GM23248 (cell line): ENCODE results near the gene AGMO. TPM values are rescaled to one million over a fixed set of nuclear protein-coding genes. Genes with fewer than 3 reads are reported as not detected.

Experiments used
- DNase-seq: peaks from one replicate; pipeline ENCODE4 v3.0.0-alpha.2; 2015
- H2AFZ ChIP-seq: fragments of 200-600 bp; sonication (generic); 2 replicates; pipeline ENCODE4 v1.6.1; 2016; ENCODE audit warnings: antibody characterized with exemption
- H3F3A ChIP-seq: fragments of 200-600 bp; sonication (generic); 2 replicates; pipeline ENCODE4 v1.6.1; 2016; ENCODE audit warnings: mild to moderate bottlenecking, antibody characterized with exemption, mixed run types; ENCODE audit not compliant: insufficient read depth
- H3K27ac ChIP-seq: fragments of 200-600 bp; sonication (generic); 2 replicates; pipeline ENCODE4 v1.5.1; 2016; ENCODE audit warnings: mild to moderate bottlenecking
- H3K27me3 ChIP-seq: fragments of 200-600 bp; sonication (generic); replicated peaks from 2 replicates; pipeline ENCODE4 v1.6.1; 2016; ENCODE audit warnings: mild to moderate bottlenecking; ENCODE audit not compliant: insufficient read depth
- H3K36me3 ChIP-seq: fragments of 200-600 bp; sonication (generic); 2 replicates; pipeline ENCODE4 v1.6.1; 2016; ENCODE audit warnings: low read depth, mild to moderate bottlenecking
- H3K4me1 ChIP-seq: fragments of 200-600 bp; sonication (generic); 2 replicates; pipeline ENCODE4 v1.6.1; 2016; ENCODE audit warnings: mild to moderate bottlenecking; ENCODE audit not compliant: insufficient read depth
- H3K4me2 ChIP-seq: fragments of 200-600 bp; sonication (generic); one replicate; pipeline ENCODE4 v1.6.1; 2016; ENCODE audit warnings: mild to moderate bottlenecking; ENCODE audit not compliant: unreplicated experiment
- H3K4me3 ChIP-seq: fragments of 200-600 bp; sonication (generic); 2 replicates; pipeline ENCODE4 v1.5.1; 2016; ENCODE audit warnings: mild to moderate bottlenecking
- H3K79me2 ChIP-seq: fragments of 200-600 bp; sonication (generic); 2 replicates; pipeline ENCODE4 v1.6.1; 2016; ENCODE audit warnings: mild to moderate bottlenecking; ENCODE audit not compliant: insufficient read depth
- H3K9ac ChIP-seq: fragments of 200-600 bp; sonication (generic); 2 replicates; pipeline ENCODE4 v1.6.1; 2016; ENCODE audit warnings: mild to moderate bottlenecking
- H3K9me2 ChIP-seq: fragments of 200-600 bp; sonication (generic); 2 replicates; pipeline ENCODE4 v1.6.1; 2016; ENCODE audit warnings: mixed run types, mild to moderate bottlenecking, moderate library complexity; ENCODE audit not compliant: insufficient read depth
- H3K9me3 ChIP-seq: fragments of 200-600 bp; sonication (generic); one replicate; pipeline ENCODE4 v1.6.1; 2017; ENCODE audit warnings: low read depth
- H4K20me1 ChIP-seq: fragments of 200-600 bp; sonication (generic); 2 replicates; pipeline ENCODE4 v1.6.0; 2016; ENCODE audit not compliant: insufficient read depth
- EZH2 ChIP-seq: fragments of 200-600 bp; sonication (generic); IDR thresholded peaks from 2 replicates; pipeline ENCODE4 v1.6.1; 2018; ENCODE audit warnings: antibody characterized with exemption, mild to moderate bottlenecking; ENCODE audit not compliant: insufficient read depth, poor library complexity, severe bottlenecking
- EZH2phosphoT487 ChIP-seq: fragments of 200-600 bp; sonication (generic); IDR thresholded peaks from 2 replicates; pipeline ENCODE4 v1.6.1; 2018; ENCODE audit warnings: antibody characterized with exemption, moderate library complexity, mild to moderate bottlenecking, low read depth; ENCODE audit not compliant: insufficient read depth
- WGBS, 2 experiments: methylation state at CpG; one replicate each; pipeline ENCODE4 v1.1.6; 2015 to 2017; ENCODE audit warnings: low lambda C conversion rate in 2 of 2, low coverage in 1 of 2; ENCODE audit errors: missing lambda C conversion rate in 2 of 2; 5-methylcytosine and 5-hydroxymethylcytosine counted together
- in situ Hi-C: fragments of 300-500 bp; cut with MboI; formaldehyde crosslinking; loops from 2 replicates; pipeline ENCODE4 v1.15.0; 2020
- polyA plus RNA-seq: library from polyadenylated mRNA; unstranded; fragments of >200 nt; fragmentation: Nextera tagmentation; extraction: Ambion mirVana; gene quantifications from 2 replicates; pipeline ENCODE4 v1.2.1, GENCODE V29; 2016
- total RNA-seq: library from RNA; depleted of rRNA; stranded (reverse); fragments of >200 nt; shearing (Covaris generic); gene quantifications from 2 replicates; pipeline ENCODE4 v1.2.3, GENCODE V29; 2014

The AGMO gene
- total and polyA plus RNA-seq, 2 experiments from 2014 or later: not detected

GRCh38 chr7:15358112-15358511, 203.7 kb downstream of the AGMO start:
- Histone ChIP-seq H3K4me1 (no peaks in the 10 kb centered on the region), H2AFZ (no peak overlapping the region), H3K27ac (no peak overlapping the region), H3K36me3 (no peaks in the 10 kb centered on the region), H3K9me3 (no peaks in the 10 kb centered on the region), H3F3A (peaks cover 4% of the 10 kb centered on the region; the same call in 1 of the 2 replicates), H3K4me2 (no peak overlapping the region), H3K9ac (no peak overlapping the region), H3K9me2 (no peaks in the 10 kb centered on the region), H4K20me1 (no peaks in the 10 kb centered on the region), H3K27me3 (no peaks in the 10 kb centered on the region), H3K79me2 (no peaks in the 10 kb centered on the region), H3K4me3 (no peak overlapping the region)
- TF ChIP-seq EZH2phosphoT487 (no peak), EZH2 (no peak)
- in situ Hi-C loops: no loop called here
- no peak for DNase-seq
- WGBS, 2 experiments: 60 to 70% methylated on average over 5 of the region's 5 CpGs

GRCh38 chr7:15352421-15353206, 209.2 kb downstream of the AGMO start:
- Histone ChIP-seq H3K27ac (no peak overlapping the region), H3F3A (peaks cover 4% of the 10 kb centered on the region; the same call in 1 of the 2 replicates), H2AFZ (no peak overlapping the region), H3K79me2 (no peaks in the 10 kb centered on the region), H4K20me1 (no peaks in the 10 kb centered on the region), H3K4me3 (no peak overlapping the region), H3K36me3 (no peaks in the 10 kb centered on the region), H3K4me1 (no peaks in the 10 kb centered on the region), H3K4me2 (no peak overlapping the region), H3K9me2 (no peaks in the 10 kb centered on the region), H3K9me3 (no peaks in the 10 kb centered on the region), H3K9ac (no peak overlapping the region), H3K27me3 (no peaks in the 10 kb centered on the region)
- 77 to 81% methylated on average over 20 of the region's 20 CpGs for WGBS, 2 experiments
- DNase-seq: no peak
- TF ChIP-seq EZH2 (no peak), EZH2phosphoT487 (no peak)
- in situ Hi-C loops: no loop called here

- no peaks in the 10 kb centered on the region for H3K9me2 ChIP-seq
- H3K4me2 ChIP-seq: no peak overlapping the region
- 14 to 18% methylated on average over 1 of the region's 1 CpG for WGBS, 2 experiments
Observed at GRCh38 chr7:15345216-15345615, 216.6 kb downstream of the AGMO start.

GRCh38 chr7:15341817-15342216, 220.0 kb downstream of the AGMO start:
- Histone ChIP-seq H3K36me3 (no peaks in the 10 kb centered on the region), H3K4me3 (no peak overlapping the region), H3K4me2 (no peak overlapping the region), H3K79me2 (no peaks in the 10 kb centered on the region), H3F3A (no peaks in the 10 kb centered on the region), H4K20me1 (no peaks in the 10 kb centered on the region), H3K27me3 (no peaks in the 10 kb centered on the region), H2AFZ (no peak overlapping the region), H3K9ac (no peak overlapping the region), H3K27ac (no peak overlapping the region), H3K9me2 (no peaks in the 10 kb centered on the region), H3K9me3 (no peaks in the 10 kb centered on the region), H3K4me1 (no peaks in the 10 kb centered on the region)
- TF ChIP-seq EZH2phosphoT487 (no peak), EZH2 (no peak)
- no peak for DNase-seq
- in situ Hi-C loops: no loop called here
- WGBS, 2 experiments: 54 to 56% methylated on average over 4 of the region's 4 CpGs

More at GRCh38 chr7:15345216-15345615, 216.6 kb downstream of the AGMO start:
- Histone ChIP-seq H2AFZ (no peak overlapping the region), H4K20me1 (no peaks in the 10 kb centered on the region), H3K79me2 (no peaks in the 10 kb centered on the region), H3K9ac (no peak overlapping the region), H3K27me3 (no peaks in the 10 kb centered on the region), H3F3A (no peaks in the 10 kb centered on the region), H3K27ac (no peak overlapping the region), H3K4me3 (no peak overlapping the region), H3K36me3 (no peaks in the 10 kb centered on the region), H3K9me3 (no peaks in the 10 kb centered on the region), H3K4me1 (no peaks in the 10 kb centered on the region)
- no peak for DNase-seq
- in situ Hi-C loops: no loop called here
- TF ChIP-seq EZH2phosphoT487 (no peak), EZH2 (no peak)
